NCI-H526 (cell line): ENCODE data around the gene LMOD3.

ENCODE experiments used
- DNase-seq, 2 experiments: peaks; one replicate each; lab custom pipeline; 2025; lab: John Stamatoyannopoulos, UW

The LMOD3 gene

DNA sequence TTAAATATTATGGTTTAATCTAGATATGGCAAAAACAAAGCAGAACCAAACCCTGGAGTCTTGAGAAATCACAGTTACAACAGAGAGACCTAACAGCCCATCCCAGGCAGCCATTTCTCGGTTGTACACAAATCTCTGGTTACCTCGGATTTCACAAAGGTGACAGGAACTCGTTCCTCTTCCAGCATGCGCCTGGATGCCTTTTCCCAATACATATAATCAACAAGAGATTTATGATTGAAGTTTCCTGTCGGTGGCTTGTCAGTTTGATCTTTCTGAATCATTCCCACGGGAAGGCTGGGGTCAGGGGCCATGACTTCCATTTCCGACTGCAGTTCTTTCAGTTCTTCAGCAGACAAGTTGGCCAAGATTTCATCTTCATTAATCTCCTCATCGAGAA lies 445 bp downstream of the LMOD3 start:
- DNase-seq = no peak

DNA sequence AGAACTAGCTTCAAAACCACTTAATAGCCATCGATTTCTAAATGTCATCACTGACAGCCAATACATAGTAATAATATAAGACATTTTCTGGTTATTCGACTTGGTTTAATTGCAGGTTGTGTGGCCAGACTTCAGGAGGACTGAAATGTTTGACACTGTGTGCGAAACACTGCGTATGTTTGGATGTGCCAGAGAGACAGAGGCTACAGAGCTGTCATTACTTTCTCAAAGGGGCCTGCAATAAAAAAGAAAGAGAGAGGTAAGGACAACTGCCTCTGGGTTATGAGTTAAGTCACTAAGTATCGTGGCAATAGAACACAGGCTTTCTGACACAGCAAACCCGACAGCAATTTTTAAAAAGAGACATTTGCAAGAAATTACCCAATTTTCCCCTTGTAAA lies 882 bp downstream of the LMOD3 start:
- no peak for DNase-seq

DNA sequence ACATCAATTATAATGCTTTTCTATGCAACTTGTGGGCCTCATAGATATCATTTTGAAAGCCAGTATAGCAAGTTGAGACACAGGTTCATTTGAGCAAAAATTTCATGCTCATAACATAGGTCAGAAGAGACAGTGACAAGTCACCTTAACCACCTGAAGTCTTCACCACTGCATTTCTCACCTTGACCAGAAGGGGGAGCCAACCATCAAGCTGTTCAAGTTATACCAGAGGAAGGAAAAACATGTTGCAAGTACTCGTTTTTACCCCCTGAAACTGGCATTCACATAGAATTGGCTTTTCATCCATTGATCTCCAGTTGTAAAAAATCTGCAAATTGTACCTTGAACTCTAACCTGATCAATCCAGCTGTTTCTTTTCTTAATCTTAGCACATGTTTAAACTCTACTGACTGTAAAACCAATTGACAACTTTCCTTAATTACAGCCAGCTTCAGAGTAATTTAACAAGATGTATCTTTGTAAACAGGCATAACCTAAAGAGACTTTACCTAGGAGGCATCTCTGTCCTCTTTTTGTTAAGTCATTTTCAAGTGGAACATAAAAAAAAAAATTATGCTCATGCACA lies 1.4 kb downstream of the LMOD3 start:
- DNase-seq = peak; percentile 47 to 77

DNA sequence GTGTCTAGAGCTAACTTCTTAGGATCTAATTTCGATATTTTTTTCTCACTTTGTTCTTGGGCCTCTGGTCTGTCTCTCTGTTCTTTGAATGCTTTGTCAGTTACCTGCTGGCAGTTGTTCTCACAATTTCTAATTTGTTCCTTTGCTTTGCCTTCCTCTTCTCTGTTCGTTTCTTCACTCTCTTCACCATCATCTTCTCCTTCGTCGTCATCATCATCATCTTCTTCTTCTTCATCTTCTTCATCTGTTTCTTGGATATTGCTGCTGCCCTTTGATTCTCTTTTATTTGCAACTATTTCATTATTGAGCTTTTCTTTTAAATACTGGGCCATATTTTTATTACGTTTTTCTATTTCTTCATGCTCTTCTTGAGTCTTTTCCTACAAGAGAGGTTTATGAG lies 2.7 kb downstream of the LMOD3 start:
- DNase-seq = no peak

DNA sequence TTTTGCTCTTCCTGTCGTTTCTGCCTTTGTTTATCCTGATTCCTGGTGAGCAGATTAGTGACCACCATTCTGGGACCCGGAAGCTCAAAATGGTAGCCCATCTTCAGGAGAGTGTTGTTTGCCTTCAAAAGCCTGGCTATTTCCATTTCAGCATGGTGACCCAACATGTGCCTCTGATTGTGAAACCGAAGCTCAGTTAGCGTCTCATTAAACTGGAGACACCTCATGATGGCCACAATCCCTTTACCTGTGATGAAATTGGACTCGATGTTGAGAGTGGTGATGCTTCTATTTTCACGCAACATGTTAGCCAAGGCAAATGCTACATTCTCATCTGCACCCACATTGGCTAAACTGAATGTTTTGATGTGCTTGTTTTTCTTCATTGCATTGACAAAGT lies 3.3 kb downstream of the LMOD3 start:
- no peak for DNase-seq

DNA sequence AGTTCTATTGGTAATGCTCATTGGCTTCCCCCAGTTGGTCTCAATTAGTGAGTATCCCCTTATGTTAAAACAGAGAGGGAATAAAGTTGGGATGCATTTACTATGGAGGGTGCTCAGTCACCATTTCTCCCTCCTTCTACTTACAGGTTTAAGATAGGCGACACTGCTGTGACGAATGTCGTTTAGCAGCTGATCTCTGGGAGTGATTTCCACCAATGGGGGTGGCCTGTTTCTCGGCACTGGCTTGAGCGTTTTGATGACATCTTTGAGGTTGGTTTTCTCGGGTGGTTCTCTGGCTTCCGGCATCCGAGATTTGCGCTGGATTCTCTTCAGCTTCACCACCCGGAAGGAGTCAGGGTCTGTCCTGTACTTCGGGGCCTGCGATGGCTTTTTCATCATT lies 3.8 kb downstream of the LMOD3 start:
- DNase-seq = no peak

DNA sequence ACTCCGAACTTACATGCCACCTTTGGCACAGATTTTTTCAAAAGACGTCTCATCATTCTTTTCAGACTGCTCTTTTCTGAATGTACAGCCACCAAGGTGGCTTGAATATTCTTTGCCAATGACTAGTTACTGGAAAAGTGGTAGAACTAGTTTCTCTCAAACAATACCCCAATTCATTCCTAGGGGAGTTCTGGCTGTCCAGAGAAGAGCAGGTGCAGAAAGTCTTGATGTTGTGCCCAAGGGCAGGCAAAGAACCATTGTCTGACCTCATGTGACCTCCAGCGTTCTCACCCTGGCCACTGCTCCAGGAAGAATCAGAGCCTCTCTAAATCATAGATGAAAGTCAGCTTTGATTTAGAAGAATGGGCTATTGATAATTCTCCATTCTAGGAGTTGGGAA lies 5.5 kb downstream of the LMOD3 start:
- DNase-seq = peak; percentile 74 to 83

DNA sequence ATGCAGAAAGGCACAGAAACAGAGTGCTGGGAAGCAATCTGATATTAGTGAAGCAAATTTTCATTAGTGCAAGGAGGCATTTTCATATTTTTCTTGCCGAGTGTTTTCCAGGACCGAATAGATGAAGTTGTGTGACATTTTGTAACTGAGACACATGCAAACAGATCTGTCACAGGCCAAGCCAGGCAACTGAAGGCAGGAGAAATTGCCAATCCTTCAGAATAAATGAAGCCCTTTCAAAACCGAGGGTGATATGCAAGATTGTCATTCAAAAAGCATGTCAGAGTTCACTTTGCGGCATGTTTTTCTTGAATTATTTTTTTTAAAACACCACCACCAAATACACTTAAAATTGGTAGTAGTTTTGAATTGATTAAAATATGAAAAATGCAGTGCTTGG lies 6.2 kb downstream of the LMOD3 start:
- peak in 1 of 2 experiments; percentile 22 for DNase-seq

DNA sequence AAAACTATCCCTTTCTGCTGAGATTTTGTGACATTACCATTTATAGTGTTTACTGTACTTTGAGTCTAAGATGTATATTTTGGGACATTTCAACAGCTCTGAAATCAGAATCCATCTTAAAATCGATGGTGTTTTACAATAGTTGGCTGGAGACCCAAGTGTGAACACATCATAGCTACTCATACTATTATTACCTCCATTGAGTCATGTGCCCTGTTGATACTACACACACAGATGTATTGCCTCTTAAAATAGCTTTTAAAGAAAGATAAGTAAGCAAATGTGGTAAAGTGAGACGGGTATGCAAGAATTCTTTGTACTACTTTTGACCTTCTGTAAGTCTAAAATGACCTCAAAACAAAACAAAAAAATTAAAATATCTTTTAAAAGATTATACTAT lies 6.7 kb downstream of the LMOD3 start:
- DNase-seq = no peak

DNA sequence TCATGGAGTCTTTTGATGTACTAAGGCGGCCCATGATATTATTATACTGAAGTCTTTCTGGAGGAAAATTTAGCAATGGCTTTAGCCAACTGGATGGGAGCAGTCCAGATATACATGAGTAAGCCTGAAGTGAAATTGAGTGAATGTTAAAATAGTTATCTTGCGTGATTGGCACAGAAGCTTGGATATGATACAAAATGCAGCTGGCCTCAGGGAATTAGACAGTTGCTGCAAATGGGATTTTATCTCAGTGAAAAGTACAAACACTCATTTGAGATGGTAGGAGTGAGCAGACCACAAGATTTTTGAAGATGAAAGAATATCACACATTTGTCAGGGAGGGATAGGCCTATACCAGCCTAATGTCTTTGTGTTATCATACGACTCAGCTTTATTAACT lies 8.9 kb downstream of the LMOD3 start:
- DNase-seq = no peak

DNA sequence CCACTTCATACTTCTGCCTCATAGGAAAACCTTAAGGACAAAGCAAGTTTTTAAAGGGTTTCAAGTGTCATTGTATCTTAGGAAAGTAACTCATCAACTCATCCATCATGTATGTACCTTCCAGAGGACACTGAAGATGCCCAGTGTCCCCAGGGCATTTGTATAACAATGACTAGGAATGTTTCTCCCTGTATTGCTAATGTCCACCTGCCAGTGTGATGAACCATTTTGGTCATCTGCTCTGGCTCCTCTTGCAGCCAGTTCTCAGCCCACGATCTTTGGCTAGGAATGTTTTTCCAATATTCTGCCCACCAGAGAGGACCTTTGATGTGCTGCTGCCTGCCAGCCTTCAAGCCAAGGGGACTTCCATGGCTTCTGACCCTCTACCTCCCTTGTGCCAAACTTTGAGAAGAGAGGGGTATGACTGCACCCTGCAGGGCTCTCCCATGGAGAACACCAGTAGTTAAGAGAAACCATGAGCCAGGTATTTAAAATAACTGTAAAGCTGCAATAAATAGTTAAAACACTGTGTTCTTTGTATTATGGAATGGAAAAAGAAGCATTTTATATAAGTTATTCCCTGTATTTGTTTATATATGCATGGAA lies 11.4 kb downstream of the LMOD3 start:
- DNase-seq = no peak

DNA sequence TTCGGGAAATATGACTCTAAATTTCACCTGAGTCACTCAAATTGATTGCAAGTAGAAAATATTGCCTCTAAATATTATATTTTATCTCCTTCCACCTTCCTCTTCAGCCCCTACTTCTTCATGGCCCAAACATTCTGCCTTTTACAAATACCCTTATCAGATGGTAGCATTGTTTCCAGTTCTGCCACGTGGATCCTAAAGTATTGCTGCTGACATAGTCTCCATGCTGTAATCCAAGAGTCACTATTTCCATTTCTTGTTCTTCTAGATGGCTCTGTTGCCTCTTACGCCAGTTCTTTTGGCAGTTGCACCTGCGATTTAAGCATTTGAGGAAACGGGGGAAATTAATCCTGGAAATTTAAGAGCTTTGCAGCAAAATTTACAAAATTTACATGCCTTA lies 13.6 kb downstream of the LMOD3 start:
- DNase-seq = no peak

DNA sequence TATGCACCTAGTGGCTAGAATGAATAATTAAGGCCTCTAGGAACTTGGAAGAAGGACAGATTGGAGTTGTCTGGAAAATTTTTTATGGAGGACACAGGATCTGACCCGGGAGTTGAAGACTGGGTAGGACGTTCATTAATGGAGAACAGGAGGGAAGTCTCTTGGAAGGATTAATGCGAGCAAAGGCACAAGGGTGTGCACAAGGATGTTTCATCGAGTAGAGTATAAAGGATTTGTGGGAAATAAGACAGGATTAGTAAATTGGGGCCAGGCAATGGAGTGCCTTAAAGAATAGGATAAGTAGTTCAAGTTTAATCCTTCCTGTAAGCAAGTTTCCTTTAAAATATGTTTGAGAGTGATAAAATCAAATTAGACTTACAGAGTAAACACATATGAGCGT lies 14.6 kb downstream of the LMOD3 start:
- DNase-seq = no peak

DNA sequence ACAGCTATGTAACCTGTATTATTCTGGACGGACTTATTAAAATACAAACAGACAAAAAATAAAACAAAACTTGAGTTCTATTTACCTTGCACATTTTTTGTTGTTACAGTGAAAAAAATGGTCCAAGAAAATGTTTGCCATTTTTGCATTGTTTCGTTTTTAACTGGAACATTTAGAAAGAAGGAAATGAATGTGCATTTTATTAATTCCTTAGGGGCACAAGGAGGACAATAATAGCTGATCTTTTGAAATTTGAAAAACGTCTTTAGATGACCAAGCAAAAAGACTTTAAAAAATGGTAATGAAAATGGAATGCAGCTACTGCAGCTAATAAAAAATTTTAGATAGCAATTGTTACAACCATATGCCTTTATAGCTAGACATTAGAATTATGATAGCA lies 17.1 kb downstream of the LMOD3 start:
- DNase-seq = no peak

DNA sequence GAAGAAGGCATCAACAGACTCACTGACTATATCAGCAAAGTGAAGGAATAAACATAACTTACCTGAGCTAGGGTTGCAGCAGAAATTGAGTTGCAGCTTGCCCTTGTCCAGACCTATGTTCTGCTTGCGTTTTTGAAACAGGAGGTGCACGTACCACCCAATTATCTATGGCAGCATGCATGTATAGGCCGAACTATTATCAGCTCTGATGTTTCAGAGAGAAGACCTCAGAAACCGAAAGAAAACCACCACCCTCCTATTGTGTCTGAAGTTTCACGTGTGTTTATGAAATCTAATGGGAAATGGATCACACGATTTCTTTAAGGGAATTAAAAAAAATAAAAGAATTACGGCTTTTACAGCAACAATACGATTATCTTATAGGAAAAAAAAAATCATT lies 17.8 kb downstream of the LMOD3 start:
- no peak for DNase-seq

DNA sequence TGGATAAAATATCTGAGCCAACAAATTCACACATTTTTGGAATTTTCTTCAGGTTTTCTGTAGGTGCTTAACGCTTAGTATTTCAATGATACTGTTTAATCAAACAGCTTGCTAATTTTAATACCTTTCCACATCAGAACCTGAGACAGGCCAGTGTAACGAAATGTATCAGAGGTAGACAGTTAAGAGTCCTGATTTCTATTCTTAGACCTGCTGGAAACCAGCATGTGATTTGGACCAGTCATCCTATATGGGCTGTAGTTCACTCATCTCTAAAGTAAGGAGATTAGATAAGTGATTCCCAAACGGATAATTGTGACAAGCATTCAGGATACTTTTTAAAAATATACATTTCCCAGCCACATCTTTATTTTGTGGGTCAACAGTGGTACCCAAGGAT lies 19.3 kb downstream of the LMOD3 start:
- no peak for DNase-seq

DNA sequence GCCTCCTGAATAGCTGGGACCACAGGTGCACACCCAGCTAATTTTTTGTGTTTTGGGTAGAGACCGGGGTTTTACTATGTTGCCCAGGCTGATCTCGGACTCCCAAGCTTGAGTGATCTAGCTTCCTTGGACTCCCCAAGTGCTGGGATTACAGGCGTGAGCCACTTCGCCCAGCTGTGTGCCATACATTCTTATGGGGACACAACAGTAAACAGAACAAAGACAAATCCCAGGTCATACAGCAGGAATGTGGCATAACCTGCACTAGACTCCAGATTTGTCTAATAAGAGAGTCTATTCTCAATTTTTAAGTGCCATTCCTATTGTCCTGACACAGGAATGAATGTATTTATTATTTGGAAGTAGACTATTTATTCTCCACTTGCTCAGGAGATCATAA lies 20.0 kb downstream of the LMOD3 start:
- DNase-seq = no peak

DNA sequence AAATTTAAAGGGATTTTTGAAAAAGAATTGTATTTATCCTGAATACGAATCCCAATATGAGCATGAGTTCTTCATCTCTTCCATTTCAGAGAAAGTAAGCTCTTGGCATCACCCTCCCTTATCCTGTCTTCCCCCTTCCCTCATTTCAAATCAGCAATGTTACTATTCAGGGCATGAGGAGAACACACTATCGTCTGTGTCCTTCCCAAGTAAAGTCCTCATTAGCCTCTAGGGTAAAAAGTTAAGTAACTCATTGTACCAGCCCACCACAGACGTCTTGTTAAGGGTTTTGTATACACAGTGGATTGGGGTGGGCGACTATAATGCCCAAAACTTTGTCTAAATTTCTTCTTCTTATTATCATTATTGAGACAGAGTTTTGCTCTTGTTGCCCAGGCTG lies 22.8 kb downstream of the LMOD3 start:
- DNase-seq = no peak

DNA sequence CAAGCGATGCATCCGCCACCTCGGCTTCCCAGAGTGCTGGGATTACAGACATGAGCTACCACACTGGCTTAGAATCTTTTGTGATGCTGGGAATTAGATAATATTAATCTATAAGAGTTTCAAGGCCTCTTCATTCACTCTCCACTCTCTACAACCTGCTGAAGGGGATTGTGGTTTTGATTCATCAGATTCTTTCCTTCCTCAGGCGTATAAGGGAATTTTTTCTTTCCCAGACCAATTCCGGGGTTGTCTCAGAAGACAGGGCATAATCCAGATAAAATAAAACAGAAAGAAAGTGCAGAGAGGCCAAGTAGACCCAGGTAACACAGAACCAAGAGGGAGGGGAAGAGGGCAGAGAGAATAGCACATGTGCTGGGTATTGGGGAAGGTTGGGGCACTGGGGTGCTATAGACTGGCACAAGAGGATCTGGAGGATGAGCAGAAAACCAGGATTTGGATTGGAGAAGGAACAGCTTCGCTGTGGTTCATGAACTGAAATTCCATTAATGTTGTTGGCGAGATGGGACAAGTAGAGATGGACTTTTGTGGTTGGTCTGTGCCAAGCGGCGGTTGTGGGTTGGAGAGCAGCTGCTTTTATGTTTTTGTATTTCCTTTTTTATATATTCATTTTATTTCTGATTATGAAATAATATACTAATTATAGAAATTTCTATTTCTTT lies 24.8 kb downstream of the LMOD3 start:
- DNase-seq = no peak

DNA sequence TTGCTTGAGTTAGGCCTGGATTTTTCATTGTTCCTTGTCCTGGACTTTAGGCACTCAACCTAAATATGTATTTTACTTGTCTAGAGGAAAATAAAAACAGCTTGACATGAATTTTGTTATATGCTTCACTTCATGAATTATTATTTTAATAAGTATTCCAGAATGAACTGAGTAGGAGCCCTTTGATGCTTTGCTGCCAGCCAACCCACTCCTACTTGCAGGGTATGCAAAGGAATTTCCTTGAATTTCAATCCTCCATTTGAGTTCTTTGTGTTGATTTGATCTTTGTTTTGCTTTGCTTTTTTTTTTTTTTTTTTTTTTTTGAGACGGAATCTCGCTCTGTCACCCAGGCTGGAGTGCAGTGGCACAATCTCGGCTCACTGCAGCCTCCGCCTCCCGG lies 26.1 kb downstream of the LMOD3 start:
- no peak for DNase-seq

DNA sequence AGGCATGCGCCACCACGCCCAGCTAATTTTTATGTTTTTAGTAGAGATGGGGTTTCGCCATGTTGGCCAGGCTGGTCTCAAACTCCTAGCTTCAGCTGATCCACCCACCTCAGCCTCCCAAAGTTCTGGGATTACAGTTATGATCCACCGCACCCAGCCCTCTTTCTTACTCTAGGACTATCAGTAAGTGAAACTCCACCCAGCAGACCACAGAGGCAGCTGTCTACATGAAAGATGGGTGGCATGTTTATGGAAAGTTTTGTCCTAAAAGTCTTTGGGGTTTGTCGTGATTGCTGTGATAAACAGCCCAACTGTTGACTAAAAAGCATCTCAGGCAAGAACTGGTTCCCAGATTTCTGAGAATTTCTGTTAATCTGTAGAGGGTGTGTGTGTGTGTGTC lies 26.8 kb downstream of the LMOD3 start:
- no peak for DNase-seq

DNA sequence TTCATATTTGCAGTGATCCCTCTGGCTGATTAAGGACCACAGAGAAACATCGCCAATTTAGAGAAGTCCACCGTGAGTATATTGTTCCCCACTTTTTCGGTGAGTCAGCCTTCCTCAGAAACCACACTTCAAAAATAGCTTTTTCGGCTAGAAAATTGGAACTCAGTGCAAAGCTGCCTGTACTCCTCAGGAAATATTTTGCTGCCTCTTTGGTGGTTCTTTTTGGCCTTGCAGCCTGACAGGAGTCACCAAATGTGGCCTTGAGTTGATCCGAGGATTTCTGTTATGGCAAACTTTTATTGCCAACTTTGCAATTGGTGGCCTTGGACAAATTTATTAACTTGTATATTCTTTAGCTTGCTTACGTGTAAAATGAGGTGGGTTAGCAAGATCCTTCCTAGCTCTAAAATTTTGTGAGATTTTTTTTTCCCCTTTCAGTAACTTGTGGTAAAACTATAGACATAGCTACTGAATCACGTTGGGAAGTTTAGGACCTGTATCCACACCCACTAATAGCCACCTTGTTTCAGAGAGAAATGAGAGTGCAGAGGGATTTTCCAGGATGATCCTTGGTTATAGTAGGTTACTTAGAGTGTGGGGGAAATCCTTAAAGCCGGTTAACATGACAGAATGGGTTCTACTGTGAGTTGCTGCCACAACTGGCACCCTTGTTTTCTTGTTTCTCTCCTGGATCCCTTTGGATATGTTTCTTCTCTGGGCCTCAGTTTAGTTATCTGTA lies 27.8 kb downstream of the LMOD3 start:
- DNase-seq = no peak

DNA sequence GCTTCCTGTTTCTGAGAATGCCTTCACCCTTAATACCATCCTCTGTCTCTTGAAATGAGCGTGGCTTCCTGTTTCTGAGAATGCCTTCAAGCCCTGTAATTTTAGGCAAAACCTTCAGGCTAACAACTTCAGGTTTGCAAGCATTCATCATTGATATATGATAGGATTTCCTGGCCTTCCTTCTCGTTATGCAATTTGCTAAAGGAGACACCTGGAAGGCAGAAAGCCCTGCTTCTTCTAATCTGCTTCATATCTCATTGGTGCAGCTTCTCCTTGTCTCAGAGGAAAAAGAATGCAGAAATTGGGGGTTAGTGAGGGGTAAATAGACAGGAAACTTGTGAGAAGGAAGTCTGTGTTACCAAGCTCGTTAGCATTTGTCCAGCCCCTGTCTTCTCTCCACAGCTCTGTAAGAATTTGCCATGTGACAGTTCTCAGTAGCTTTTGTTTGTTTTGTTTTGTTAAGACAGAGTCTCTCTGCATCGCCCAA lies 30.3 kb downstream of the LMOD3 start:
- DNase-seq = no peak
